ENCODE results near the gene POU2AF3. TPM values are rescaled to one million over a fixed set of nuclear protein-coding genes. Genes with fewer than 3 reads are reported as not detected.

POU2AF3 gene
- total RNA-seq, 6 experiments from 2014 or later, result 0.39 to 0.86 (median 0.52) TPM

DNA sequence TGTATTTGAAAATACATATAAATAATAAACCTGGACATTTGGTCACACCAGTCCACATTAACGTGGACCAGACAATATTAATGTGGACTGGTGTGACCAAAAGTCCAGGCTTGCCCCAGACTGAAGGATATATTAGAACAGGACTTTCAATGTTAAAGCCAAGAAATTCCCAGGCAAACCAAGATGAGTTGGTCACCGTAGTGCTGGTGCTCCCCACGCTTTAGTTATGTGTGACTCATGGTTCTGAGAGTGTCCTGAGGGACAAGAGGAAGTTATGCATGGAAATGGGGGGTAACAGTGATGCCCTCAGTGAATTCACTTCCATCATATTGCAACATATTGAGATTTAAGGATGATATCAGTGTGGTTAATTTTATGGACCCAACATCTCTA, 49.4 kb downstream of the POU2AF3 start:
- intact Hi-C loops (cut with DNase I), result no loop called here
- ATAC-seq (no peak), DNase-seq (no peak)
- Histone ChIP-seq H3K36me3 (no peaks in the 10 kb centered on the region), H3K4me1 (peaks cover 0 to 4% (median 0%) of the 10 kb centered on the region in 4 donors), H3K9me3 (no peaks in the 10 kb centered on the region), H3K4me3 (no peak overlapping the region), H3K27me3 (no peaks in the 10 kb centered on the region), H3K27ac (no peak overlapping the region)
- 90% methylated on average over 3 of the region's 3 CpGs for WGBS (ENCODE audit: insufficient coverage, low coverage, low lambda C conversion rate, missing lambda C conversion rate)
- no peak for TF ChIP-seq POLR2A (IDR thresholded peaks at IDR 0.05)
- TF ChIP-seq, protein P1, sequence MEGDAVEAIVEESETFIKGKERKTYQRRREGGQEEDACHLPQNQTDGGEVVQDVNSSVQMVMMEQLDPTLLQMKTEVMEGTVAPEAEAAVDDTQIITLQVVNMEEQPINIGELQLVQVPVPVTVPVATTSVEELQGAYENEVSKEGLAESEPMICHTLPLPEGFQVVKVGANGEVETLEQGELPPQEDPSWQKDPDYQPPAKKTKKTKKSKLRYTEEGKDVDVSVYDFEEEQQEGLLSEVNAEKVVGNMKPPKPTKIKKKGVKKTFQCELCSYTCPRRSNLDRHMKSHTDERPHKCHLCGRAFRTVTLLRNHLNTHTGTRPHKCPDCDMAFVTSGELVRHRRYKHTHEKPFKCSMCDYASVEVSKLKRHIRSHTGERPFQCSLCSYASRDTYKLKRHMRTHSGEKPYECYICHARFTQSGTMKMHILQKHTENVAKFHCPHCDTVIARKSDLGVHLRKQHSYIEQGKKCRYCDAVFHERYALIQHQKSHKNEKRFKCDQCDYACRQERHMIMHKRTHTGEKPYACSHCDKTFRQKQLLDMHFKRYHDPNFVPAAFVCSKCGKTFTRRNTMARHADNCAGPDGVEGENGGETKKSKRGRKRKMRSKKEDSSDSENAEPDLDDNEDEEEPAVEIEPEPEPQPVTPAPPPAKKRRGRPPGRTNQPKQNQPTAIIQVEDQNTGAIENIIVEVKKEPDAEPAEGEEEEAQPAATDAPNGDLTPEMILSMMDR (IDR thresholded peaks at IDR 0.05), result no peak

DNA sequence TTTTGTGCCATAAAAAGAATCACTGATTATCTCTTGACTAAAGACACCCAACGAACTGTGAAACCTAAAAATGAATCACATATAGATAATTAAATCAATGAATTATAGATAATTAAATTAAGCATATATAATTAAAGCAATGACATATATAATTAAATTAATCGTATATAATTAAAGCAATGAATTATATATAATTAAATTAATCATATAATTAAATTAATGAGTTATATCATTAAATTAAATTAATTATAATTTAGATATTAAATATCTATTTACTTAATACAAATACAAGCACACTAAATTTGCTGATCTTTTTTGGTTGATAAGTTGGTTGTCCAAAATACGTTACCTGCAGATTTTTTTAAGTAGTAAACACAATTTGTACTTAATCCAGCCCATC, 49.8 kb downstream of the POU2AF3 start:
- intact Hi-C loops (cut with DNase I), result no loop called here
- ATAC-seq, result no peak
- 43% methylated on average over 3 of the region's 3 CpGs for WGBS (ENCODE audit: insufficient coverage, low coverage, low lambda C conversion rate, missing lambda C conversion rate)
- Histone ChIP-seq H3K36me3 (no peaks in the 10 kb centered on the region), H3K27me3 (no peaks in the 10 kb centered on the region), H3K9me3 (no peaks in the 10 kb centered on the region), H3K4me1 (peaks cover 0 to 4% (median 0%) of the 10 kb centered on the region in 4 donors), H3K4me3 (no peak overlapping the region), H3K27ac (no peak overlapping the region)
- no peak for DNase-seq
- no peak for TF ChIP-seq POLR2A (IDR thresholded peaks at IDR 0.05)
- TF ChIP-seq, protein P1 (IDR thresholded peaks at IDR 0.05), result no peak

DNA sequence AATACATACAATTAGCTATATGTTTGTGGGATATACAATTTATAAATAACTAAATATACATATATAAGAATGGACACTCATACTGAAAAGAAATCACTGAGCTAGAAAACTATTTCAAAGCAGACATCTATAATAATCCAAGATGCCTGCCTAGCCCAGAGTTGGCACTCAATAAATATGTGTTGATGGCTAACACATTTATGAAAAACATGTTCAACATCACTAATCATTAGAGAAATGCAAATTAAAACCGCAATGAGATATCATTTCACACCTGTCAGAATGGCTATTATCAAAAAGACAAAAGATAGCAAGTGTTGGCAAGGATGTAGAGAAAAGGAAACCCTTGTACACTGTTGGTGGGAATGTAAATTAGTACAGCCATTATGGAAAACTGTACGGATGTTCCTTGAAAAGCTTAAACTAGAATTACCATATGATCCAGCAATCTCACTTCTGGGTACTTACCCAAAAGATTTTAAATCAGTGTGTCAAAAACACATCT, 50.9 kb downstream of the POU2AF3 start:
- intact Hi-C loops (cut with DNase I), result no loop called here
- Histone ChIP-seq H3K27me3 (no peaks in the 10 kb centered on the region), H3K4me3 (no peak overlapping the region), H3K4me1 (peaks cover 0 to 4% (median 0%) of the 10 kb centered on the region in 4 donors), H3K9me3 (no peaks in the 10 kb centered on the region), H3K27ac (no peak overlapping the region), H3K36me3 (no peaks in the 10 kb centered on the region)
- ATAC-seq (no peak), DNase-seq (no peak)
- WGBS (ENCODE audit: insufficient coverage, low coverage, low lambda C conversion rate, missing lambda C conversion rate), result 62% methylated on average over 2 of the region's 2 CpGs
- TF ChIP-seq, protein P1 (IDR thresholded peaks at IDR 0.05), result no peak

DNA sequence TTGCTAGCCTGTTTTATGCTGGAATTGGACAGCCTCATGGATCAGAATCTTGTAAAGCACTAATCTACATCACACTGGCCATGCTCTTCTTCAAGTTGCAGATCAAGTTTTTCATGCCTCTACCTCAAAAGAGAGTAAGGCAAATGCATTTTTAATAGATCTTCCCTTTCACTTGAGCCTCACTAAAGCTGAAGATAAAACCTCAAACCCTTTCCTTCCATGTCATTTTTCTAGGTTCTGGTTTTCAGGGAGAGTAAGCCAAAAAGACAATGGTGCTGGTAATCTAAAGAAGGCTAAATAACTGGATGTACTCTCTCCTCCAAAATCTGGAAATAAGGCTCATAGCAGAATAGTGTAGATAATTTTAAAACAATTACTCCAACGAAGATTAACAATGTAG, 52.5 kb downstream of the POU2AF3 start:
- WGBS (ENCODE audit: insufficient coverage, low coverage, low lambda C conversion rate, missing lambda C conversion rate), result 50% methylated on average over 1 of the region's 1 CpG
- intact Hi-C loops (cut with DNase I), result no loop called here
- Histone ChIP-seq H3K4me1 (peaks cover 0 to 4% (median 0%) of the 10 kb centered on the region in 4 donors), H3K27me3 (no peaks in the 10 kb centered on the region), H3K27ac (no peak overlapping the region), H3K9me3 (no peaks in the 10 kb centered on the region), H3K36me3 (no peaks in the 10 kb centered on the region), H3K4me3 (no peak overlapping the region)
- TF ChIP-seq POLR2A (IDR thresholded peaks at IDR 0.05), result no peak
- TF ChIP-seq, protein P1 (IDR thresholded peaks at IDR 0.05), result no peak
- no peak for DNase-seq
- no peak for ATAC-seq
